Ovary (tissue), 9 donors: ENCODE data around the gene MAGEA4. TPM values are rescaled to one million over a fixed set of nuclear protein-coding genes. Genes with fewer than 3 reads are reported as not detected.

Experiments
- DNase-seq, 5 donors: peaks; one replicate each; pipeline ENCODE4 v3.0.0-alpha.2; 2019 to 2020
- H3K27ac ChIP-seq, 2 donors: fragments of 200-600 bp; one replicate each; pipeline versions ENCODE4 v1.5.1 to v1.8.0; 2019 to 2022
- H3K27me3 ChIP-seq: fragments of 200-600 bp; one replicate; pipeline ENCODE4 v1.8.0; 2022
- H3K36me3 ChIP-seq: fragments of 200-600 bp; sonication (generic); one replicate; pipeline ENCODE4 v1.5.1; 2019
- H3K4me1 ChIP-seq: one replicate; pipeline ENCODE4 v1.8.1; 2013; ENCODE audit warnings: mild to moderate bottlenecking, moderate library complexity; ENCODE audit not compliant: insufficient read depth
- H3K4me3 ChIP-seq: fragments of 200-600 bp; sonication (generic); one replicate; pipeline ENCODE4 v1.5.1; 2017
- H3K9me3 ChIP-seq, 2 donors: fragments of 200-600 bp in 1 of 2; sonication (generic) in 1 of 2; one replicate each; pipeline versions ENCODE4 v1.5.1 to v1.8.1; 2013 to 2019; ENCODE audit warnings: mild to moderate bottlenecking in 1 of 2, moderate library complexity in 1 of 2
- EP300 ChIP-seq: sonication (generic); formaldehyde crosslinking; IDR thresholded peaks from one replicate; pipeline ENCODE4 v1.6.1; 2017; ENCODE audit warnings: antibody characterized with exemption
- POLR2A ChIP-seq: fragments of 450-650 bp; IDR thresholded peaks from one replicate; pipeline ENCODE4 v1.6.1; 2017; ENCODE audit warnings: antibody characterized with exemption, mild to moderate bottlenecking, moderate library complexity
- WGBS, 3 donors: extraction: QIAGEN DNeasy Blood & Tissue Kit in 1 of 3; methylation state at CpG; one replicate each; pipeline versions ENCODE4 v1.1.5 to v1.1.7; 2013 to 2017; 5-methylcytosine and 5-hydroxymethylcytosine counted together
- intact Hi-C, 4 donors: fragments of 100-400 bp; cut with DNase I; formaldehyde crosslinking; loops; one replicate each; pipeline versions ENCODE4 v1.11.0 to v1.15.1; 2022 to 2023
- polyA plus RNA-seq, 2 donors: library from polyadenylated mRNA; stranded (reverse); fragments of 200-250 nt in 1 of 2; fragments of 350-450 nt in 1 of 2; fragmentation: Illumina TruSeq in 1 of 2; extraction: RNeasy Lipid Tissue Mini Kit (QIAGEN cat#74804) in 1 of 2; gene quantifications; one replicate each; pipeline ENCODE4 v1.2.3, GENCODE V29; 2013 to 2014
- total RNA-seq, 7 donors: library from RNA; depleted of rRNA in 2 of 7; stranded (reverse); fragments of >200 nt in 2 of 7; fragmentation: NEBNext Ultra II Directional in 3 of 7; extraction: Animal tissue kit (Norgen Biotek cat#: 25700) in 3 of 7; gene quantifications; one replicate each; pipeline versions ENCODE4 v1.1.0 to v1.2.4, GENCODE V29; 2016 to 2023
- TF ChIP-seq, protein P1 (sequence below), 3 donors: fragments of 450-650 bp in 2 of 3; fragments of 200-600 bp in 1 of 3; IDR thresholded peaks; one replicate each; pipeline versions ENCODE4 v1.5.1 to v1.8.0; 2016 to 2022; ENCODE audit warnings: antibody characterized with exemption in 3 of 3, mild to moderate bottlenecking in 1 of 3
- donor health status: DM: no; HTN: no; CAD: no; lungs with moderate emphysema.
- donor health status: DM: no; HTN: no; CAD: no.
- donor health status: Bipolar disorder and iron deficiency.
- donor health status: DM: yes; HTN: yes; CAD: no.
- donor health status: DM: no; HTN: no; CAD: no.
- donor health status: DM: yes; HTN: yes; CAD: no.

The MAGEA4 gene
- total and polyA plus RNA-seq, 9 donors: not detected

DNA sequence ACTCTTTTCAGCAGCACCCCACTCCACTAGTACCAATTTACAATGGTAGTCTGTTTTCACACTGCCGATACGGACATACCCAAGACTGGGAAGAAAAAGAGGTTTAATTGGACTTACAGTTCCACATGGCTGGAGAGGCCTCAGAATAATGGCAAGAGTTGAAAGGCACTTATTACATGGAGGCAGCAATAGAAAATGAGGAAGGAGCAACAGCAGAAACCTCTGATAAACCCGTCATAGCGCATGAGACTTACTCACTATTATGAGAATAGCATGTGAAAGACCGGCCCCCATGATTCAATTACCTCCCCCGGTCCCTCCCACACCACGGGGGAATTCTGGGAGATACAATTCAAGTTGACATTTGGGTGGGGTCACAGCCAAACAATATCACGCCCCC is 34.1 kb upstream of the MAGEA4 start:
- no peak overlapping the region for H3K27ac ChIP-seq
- H3K4me1 ChIP-seq: no peaks in the 10 kb centered on the region
- TF ChIP-seq, protein P1, sequence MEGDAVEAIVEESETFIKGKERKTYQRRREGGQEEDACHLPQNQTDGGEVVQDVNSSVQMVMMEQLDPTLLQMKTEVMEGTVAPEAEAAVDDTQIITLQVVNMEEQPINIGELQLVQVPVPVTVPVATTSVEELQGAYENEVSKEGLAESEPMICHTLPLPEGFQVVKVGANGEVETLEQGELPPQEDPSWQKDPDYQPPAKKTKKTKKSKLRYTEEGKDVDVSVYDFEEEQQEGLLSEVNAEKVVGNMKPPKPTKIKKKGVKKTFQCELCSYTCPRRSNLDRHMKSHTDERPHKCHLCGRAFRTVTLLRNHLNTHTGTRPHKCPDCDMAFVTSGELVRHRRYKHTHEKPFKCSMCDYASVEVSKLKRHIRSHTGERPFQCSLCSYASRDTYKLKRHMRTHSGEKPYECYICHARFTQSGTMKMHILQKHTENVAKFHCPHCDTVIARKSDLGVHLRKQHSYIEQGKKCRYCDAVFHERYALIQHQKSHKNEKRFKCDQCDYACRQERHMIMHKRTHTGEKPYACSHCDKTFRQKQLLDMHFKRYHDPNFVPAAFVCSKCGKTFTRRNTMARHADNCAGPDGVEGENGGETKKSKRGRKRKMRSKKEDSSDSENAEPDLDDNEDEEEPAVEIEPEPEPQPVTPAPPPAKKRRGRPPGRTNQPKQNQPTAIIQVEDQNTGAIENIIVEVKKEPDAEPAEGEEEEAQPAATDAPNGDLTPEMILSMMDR (IDR thresholded peaks at IDR 0.05): no peak
- intact Hi-C loops: no loop called here
- H3K4me3 ChIP-seq: no peak overlapping the region
- WGBS, 3 donors: 76 to 78% (median 77%) methylated on average over 8 of the region's 8 CpGs
- DNase-seq: no peak
- no peaks in the 10 kb centered on the region for H3K9me3 ChIP-seq
- no peaks in the 10 kb centered on the region for H3K36me3 ChIP-seq
- H3K27me3 ChIP-seq: no peaks in the 10 kb centered on the region

- intact Hi-C loops: no loop called here
- H3K9me3 ChIP-seq: no peaks in the 10 kb centered on the region
- H3K27me3 ChIP-seq: no peaks in the 10 kb centered on the region
- H3K4me3 ChIP-seq: no peak overlapping the region
- 48 to 60% (median 48%) methylated on average over 4 of the region's 4 CpGs for WGBS, 3 donors
- no peaks in the 10 kb centered on the region for H3K4me1 ChIP-seq
- no peak for DNase-seq
- TF ChIP-seq EP300: no peak
- no peak for TF ChIP-seq POLR2A
- TF ChIP-seq, protein P1 (IDR thresholded peaks at IDR 0.05): no peak
- H3K36me3 ChIP-seq: no peaks in the 10 kb centered on the region
- H3K27ac ChIP-seq: no peak overlapping the region
Observed at GRCh38 chrX:151879856-151880255, 32.8 kb upstream of the MAGEA4 start.

DNA sequence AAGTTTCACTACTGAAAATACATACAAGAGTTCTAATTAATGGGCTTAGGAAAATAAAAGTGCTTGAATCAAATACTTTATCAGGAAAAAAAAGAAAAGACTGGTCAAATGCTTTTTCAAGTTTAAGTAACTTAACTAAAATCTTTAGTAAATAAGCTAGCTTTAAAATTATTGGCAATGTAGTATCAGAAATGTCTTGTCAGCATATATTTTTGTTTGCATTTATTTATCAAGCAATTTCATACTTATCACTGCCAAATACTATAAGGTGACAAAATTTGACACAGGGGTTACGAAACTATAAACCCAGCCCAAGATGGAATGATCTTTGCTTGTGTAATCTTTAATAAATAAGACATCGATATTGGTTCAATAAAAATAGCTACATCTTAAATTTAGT is 31.8 kb upstream of the MAGEA4 start:
- Histone ChIP-seq H3K27me3 (no peaks in the 10 kb centered on the region), H3K4me1 (no peaks in the 10 kb centered on the region), H3K9me3 (no peaks in the 10 kb centered on the region), H3K4me3 (no peak overlapping the region), H3K27ac (no peak overlapping the region), H3K36me3 (no peaks in the 10 kb centered on the region)
- DNase-seq: no peak
- TF ChIP-seq POLR2A (no peak), EP300 (no peak)
- TF ChIP-seq, protein P1 (IDR thresholded peaks at IDR 0.05): no peak
- intact Hi-C loops: no loop called here
- 55 to 83% (median 63%) methylated on average over 2 of the region's 2 CpGs for WGBS, 3 donors

- no peak for DNase-seq
- no peak overlapping the region for H3K4me3 ChIP-seq
- no peaks in the 10 kb centered on the region for H3K4me1 ChIP-seq
- H3K36me3 ChIP-seq: no peaks in the 10 kb centered on the region
- no peaks in the 10 kb centered on the region for H3K27me3 ChIP-seq
- TF ChIP-seq, protein P1 (IDR thresholded peaks at IDR 0.05): no peak
- TF ChIP-seq EP300 (no peak), POLR2A (no peak)
- H3K9me3 ChIP-seq: no peaks in the 10 kb centered on the region
- WGBS, 3 donors: 54 to 65% (median 56%) methylated on average over 2 of the region's 2 CpGs
- no peak overlapping the region for H3K27ac ChIP-seq
- intact Hi-C loops: no loop called here
Observed at GRCh38 chrX:151889421-151889820, 23.3 kb upstream of the MAGEA4 start.
